OCI-LY3 (cell line): ENCODE measurements around the gene SLC35F3.

Experiments used
- CTCF ChIP-seq: fragments of 200-600, 300-600 bp; sonication (generic); IDR thresholded peaks from 2 replicates; pipeline ENCODE4 v1.5.1; 2014; ENCODE audit warnings: antibody characterized with exemption, low read length, low read depth
- EZH2phosphoT487 ChIP-seq: fragments of 200-600 bp; shearing (Covaris generic); IDR thresholded peaks from 2 replicates; pipeline ENCODE4 v1.6.1; 2018; ENCODE audit warnings: antibody characterized with exemption, mixed run types, low read depth

GRCh38 chr1:233912909-233913308 lies 8.4 kb downstream of the SLC35F3 start:
- TF ChIP-seq CTCF = no peak
- TF ChIP-seq EZH2phosphoT487 = no peak
